AG20443 (cell line): ENCODE results near the gene RABGAP1.
"Not testable (repeated sequence)": the region's sequence is repeated elsewhere in the genome, so short reads cannot be mapped to it uniquely, and the experiment has no call there.

Experiments
- DNase-seq: peaks from one replicate; pipeline ENCODE4 v3.0.0; 2012; ENCODE audit warnings: low spot score, mixed read lengths

Gene RABGAP1

DNA sequence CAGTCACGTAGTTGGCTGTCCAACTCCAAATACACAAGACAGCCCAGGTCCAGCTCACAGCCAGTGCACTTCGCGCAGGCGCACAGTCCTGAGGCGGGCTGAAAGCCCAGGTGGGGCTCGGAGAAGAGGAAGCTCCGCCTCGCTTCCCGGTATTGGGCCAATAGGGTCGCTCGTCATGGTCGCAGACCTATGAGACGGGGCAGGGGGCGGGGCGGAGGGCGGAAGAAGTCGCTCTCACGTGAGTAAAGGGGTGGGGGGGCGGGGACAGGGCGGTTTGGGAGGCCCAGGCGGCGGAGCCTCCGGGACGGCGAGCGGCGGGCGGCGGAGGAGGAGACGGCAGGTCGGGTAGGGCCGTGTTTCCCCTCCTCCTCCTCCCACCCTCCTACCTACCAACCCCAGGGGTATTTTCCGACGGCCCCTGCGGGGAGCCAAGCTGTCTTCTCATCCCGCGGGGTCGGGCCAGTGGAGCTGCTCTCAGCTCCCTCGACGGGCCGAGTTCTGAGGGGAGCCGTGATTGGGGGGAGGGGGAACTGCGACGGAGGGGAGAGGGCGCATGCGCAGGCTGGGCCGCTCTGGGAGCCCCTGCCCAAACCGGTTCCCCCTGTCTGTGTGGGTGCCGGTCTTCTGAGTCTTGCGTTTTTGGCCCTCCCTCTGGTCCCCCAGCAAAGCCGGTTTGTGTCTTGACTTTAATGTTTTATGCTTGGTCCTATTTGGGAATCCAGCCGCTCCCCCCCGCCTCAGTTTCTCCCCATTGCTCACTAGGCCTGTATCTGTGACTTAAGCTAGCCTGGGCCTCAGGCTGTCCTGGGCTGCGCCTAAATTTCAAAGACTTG, at the start of gene RABGAP1:
TSS of gene RABGAP1 (plus strand) at position 272 of the 833 bp plus-strand sequence. CDS start 16,040 bp downstream, outside the sequence.
- DNase-seq = peak; percentile 99

DNA sequence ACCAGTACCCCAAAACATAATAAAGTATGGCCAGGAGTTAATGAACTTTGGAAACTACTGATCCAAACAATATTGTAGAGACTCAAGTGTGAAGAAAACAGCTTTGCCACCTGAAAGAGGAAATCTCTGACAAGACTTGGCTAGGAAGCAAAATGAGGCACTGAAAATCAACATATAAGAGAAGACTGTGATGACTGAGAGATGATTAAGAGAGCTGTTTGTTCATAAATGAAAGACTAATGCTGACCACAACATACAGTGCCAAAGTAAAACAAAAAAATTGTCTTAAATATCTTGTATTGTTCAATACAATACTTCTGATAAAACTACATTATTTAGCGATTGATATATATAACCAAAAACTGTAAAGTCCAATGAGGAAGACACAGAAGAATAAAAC, 42.9 kb upstream of the RABGAP1 start:
- DNase-seq = peak; percentile 9

DNA sequence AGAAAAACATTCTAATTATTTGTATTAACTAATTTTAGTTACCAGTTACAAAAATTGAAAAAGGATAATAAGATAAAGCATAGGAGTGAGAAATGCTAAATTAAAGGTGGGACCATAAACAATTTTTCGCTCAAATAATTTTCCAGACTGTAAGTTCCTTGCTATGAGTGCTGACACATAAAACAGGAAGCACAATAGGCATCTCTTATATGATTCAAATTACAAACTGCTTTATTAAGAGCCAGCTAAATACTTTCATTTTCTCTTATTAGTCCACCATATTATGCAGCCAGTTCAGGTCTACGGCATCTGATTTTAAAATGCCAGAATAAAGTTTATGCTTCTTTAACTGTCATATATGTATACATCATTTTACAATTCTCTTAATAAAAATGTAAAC, 40.0 kb upstream of the RABGAP1 start:
- no peak for DNase-seq

DNA sequence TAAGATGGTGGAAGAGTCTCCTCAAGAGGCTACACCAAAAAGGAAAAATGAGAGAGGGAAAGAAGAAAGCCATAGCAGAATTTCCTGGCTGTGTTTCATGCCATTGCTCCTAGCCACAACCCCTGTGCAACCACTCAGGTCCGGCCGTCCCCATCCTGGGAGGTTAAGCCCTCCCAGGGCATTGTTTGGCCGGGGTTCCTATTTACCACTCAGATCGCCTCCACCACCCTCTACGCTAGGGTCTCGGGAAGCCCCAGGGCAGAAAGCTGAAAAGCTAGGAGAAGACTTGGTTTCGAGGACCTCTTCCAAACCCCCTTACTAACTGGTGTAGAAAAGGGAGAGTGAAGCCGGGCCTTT, 36.4 kb upstream of the RABGAP1 start:
- DNase-seq = peak; percentile 42

DNA sequence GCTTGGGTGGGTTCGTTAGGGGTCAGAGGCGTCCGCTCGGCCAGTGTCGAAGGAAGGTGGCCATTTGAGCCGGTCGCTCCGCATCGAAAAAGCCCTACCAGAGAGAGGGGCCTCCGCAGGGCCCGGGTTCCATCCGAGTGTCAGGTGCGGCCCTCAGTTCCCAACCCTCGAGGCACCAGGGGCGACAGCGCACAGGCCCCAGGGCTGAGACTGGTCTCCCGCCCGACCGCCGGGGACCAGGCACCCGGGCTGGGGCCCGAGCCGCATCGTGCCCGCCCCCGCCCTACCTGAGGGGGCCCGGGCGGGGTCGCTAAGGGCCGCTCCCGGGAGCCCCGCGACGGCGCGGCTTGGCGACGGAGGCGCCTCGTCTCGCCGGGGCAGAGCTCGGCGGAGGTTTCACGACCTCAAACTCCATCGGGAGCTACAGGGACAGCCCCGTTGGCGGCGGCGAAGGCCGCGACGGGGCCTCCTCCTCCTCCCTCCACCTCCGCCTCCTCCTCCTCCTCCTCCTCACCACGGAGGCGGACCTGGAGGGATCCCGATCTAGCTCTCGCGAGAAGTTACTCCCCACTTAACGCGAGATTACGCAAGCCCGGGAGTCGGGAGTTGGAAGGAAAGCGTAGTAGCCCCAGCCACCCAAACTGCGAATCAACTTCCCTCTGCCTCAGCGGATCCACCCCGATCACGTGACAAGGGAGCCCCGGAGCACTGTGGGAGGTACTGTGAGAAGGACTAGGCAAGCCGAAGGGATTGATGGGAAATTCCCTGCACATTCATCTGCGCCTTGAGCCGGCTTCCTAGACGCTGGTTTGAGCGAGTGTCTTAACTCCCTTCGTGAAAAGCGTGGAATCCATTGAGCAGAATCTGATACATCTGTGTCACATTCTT, 35.8 kb upstream of the RABGAP1 start, which contains the start of gene RC3H2:
TSS of gene RC3H2 (minus strand) at position 537 of the 888 bp plus-strand sequence. CDS start 7,850 bp downstream, outside the sequence.
- peak; percentile 97 for DNase-seq

DNA sequence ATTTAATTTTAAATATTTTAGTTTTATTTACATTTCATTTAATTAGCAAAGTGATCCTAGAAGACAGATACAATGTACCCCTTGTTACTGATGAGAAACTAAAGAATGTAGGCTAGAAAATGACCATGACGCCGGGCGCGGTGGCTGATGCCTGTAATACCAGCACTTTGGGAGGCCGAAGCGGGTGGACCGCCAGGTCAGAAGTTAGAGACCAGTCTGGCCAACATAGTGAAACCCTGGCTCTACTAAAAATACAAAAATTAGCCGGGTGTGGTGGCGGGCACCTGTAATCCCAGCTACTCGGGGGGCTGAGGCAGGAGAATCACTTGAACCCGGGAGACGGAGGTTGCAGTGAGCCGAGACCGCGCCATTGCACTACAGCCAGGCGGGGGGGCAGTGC, 34.7 kb upstream of the RABGAP1 start:
- not testable (repeated sequence) for DNase-seq

DNA sequence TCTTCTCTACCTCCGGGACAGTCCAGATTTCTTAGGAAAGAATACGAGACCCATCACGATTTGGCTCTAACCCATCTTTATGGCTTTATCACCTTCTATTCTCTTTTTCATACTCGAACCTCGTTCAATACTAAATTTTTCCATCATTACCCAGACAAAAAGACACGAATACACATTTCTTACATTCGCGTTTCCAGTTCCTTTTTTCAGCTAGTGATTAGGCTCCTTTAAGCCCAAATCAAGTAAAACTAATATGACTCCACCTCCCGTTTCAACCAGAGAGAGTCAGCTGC, 28.2 kb upstream of the RABGAP1 start:
- DNase-seq = no peak

DNA sequence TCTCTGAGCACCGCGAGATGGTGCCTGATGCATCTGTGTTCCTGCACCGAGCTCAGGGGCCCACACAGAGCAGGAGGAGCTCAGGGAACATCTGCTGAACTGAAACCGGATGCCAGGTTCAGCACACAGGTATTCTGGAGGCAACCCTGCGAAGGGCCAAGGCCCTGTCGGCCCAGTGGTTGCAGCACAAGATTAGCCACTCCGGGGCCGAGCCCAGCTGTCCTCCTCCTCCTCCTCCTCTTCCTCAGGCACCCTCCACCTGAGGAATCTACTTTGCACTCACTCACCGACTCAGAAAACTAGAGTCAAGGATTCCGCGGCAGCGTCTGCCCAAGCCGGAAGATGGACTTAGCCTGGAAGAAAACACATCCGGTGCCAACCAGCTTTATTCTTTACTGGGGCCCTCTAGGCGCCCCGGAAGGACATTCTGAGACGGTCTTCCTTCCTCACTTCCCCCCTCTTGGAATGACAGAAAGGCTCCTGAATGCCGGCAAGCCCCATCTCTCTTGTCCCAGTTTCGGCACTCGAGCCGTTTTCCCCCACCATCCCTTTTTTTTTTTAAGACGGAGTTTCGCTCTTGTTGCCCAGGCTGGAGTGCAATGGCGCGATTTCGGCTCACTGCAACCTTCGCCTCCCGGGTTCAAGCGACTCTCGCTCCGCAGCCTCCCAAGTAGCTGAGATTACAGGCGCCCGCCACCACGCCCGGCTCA, 27.7 kb upstream of the RABGAP1 start, which contains the start of gene ZBTB6:
TSS of gene ZBTB6 (minus strand) at position 360 of the 710 bp plus-strand sequence. CDS start 1,251 bp downstream, outside the sequence.
- DNase-seq = peak; percentile 87

DNA sequence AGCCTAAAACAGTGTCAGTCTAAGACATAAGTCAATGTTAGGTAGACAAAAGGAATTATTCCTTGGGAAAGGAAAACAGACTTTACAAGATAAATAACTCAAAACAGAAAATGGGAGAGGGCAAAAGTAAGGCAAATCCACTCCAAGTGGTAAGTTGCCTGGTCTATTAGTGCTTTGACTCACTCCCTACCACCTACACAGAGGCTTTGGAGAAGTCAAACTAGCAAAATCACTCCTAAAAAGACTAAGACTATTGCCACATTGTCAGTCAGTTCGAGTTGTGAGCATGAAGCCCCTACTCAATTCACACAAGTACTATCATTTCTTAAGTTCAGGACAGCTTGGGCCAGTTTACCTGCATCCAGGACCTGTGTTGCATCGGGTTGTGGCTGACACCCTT, 22.5 kb upstream of the RABGAP1 start:
- no peak for DNase-seq

DNA sequence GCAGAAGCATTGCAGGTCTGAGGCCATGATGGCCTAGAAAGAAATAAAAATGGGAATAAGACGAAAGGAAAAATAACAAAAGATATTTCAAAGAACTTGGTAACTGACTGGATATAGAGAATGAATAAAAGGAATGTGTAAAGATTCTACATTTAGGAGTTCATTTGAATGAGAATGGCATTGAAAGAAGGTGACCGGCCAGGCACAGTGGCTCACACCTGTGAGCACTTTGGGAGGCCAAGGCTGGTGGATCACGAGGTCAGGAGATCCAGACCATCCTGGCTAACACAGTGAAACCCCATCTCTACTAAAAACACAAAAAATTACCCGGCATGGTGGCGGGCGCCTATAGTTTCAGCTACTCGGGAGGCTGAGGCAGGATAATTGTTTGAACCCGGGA, 18.1 kb upstream of the RABGAP1 start:
- no peak for DNase-seq

DNA sequence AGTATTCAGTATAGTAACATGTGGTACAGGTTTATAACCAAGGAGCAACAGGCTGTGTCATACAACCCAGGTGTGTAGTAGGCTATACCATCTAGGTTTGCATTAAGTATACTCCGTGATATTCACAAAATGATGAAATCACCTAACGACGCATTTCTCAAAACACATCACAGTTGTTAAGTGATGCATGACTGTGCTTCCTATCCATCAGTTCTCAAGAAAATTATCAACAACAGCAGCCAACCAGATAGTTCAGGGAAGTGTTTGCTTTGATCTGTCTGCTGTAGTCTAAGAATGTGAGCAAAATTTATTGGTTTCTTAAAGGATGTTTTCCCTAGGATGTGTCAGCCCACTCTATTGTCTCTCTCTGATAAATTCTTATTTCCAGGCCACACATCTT, 16.9 kb upstream of the RABGAP1 start:
- no peak for DNase-seq

DNA sequence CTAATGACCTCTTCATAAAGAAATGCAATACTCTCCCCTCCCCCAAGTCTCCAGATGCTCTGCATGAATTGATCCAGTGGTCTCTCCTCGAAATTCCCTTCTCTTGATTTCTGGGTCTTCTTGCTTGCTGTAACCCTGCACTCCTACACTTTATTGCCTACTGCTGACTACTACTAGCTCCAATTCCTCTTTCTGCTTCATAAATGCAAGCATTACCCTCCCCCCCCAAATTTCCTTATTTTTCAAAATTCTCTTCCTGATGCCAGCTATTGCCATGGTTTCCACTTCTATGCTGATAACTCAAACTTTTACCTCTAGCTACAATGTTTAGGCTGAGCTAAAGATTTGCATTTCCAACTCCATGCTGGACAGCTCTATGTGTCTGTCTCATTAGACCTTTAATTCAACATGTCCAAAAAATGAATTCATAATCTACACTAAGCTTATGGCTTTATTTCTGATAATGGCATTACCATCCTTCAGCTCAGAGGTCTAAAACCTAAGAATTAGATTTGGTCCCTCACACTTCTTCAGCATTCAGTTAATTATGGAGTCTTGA, 10.9 kb upstream of the RABGAP1 start:
- no peak for DNase-seq

DNA sequence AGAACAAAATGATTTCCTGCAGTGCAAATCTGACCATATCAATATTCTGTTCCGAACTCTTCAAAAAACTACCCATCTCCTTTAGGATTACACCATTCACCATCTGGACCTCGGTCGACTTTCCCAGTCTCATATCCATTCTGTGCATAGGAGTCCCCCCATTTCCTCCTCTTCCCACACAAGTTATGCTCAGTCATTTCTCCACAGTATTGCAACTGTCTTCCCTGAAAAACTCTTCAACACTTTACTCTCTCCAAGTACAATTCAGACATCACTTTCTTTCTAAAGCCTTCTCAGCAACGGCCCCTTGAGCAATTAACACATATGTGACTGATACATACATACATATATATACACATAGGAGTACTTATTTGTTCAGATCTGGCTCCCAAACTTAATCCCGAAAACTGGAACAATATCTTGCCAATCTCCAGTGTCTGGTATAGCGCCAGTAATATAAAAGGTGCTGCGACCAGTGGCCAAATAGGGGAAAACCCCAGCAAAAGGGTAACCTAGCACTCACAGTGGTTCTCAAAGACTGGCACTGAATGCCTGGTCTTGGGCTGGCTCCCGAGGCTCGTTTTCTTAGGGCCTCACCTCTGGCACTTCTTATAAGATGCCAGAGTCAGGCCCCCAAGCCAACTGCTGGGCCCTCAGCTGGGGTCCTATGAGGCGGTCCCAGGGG, 10.1 kb upstream of the RABGAP1 start:
- no peak for DNase-seq

DNA sequence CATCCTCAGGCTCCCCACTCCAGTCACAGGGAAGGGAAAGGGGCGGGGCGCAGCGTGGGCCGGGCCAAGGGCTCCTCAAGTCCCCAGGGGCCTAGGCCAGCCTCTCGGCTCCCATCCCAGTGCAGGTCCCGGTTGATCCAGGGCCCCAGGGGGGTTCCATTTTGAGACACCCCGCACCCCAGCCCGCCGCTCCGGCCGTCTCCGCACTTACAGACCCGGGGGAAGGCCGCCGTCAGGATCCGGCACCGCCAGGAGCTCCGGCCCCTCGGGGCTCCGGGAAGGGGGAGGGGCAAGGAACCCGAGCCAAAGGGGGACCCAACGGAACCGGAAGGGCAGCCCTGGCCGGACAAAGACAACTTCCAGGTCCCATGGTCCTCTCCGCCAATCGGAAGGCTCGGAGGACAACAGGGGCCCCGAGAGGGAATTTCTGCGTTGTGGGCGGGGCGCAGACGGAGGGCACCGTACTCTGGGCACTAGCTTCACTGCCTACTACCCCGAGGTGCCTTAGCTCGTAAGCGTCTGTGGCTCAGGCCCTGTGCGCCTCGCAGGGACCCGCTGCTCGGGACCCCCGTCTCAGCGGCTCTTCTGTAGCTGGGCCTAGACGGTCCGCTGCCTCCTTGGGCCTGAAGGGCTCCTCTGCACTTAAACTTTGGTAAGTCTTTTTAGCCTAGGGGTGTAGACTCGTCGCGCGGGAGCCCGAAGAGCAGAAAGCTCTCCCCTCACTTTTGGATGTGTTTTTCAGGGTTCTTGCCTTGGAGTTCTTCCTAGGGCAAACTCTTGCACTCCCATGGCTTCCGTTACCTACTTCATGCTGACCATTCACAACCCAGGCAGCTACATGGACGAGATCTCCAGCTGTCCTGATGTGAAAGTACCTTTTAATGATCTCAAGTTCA, 9.3 kb upstream of the RABGAP1 start, which contains the start of gene ZBTB26:
TSS of gene ZBTB26 (minus strand) at position 287 of the 896 bp plus-strand sequence. CDS start 11,578 bp downstream, outside the sequence.
- DNase-seq = peak; percentile 98

DNA sequence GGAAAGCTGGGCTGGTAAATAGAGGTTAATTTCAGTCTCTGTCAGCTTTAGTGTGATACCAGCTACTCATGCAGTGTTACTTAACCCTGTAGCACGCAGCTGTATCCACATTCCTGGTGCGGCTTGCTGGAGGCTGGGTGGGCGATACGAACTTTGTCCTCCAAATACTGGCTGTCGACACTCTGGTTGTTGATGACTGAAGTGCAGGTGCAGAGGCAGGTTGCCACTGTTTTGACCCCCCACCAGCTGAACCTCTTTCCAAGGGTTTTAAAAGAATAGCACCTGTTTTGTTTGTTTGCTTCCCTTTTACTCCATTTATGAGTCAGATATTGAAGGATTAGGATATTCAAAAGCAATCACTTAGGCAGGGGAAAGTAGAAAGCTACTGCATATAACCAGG, 4.4 kb upstream of the RABGAP1 start:
- DNase-seq = no peak

DNA sequence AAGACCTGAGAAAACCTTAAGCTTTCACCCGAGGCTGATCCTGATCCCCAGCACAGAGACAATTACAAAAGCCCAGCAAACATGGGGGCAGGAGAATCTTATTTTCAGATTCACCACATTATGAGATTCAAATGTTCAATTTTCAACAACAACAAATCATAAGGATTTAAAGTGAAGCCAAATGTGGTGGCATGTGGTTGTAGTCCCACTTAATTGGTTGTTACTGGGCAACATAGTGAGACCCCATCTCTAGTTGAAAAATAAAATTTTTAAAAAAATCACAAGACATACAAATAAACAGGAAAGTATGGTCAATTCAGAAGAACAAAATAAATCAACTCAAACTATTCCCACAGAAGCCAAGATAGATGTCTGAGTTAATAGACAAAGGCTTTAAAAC, 3.9 kb upstream of the RABGAP1 start:
- no peak for DNase-seq

DNA sequence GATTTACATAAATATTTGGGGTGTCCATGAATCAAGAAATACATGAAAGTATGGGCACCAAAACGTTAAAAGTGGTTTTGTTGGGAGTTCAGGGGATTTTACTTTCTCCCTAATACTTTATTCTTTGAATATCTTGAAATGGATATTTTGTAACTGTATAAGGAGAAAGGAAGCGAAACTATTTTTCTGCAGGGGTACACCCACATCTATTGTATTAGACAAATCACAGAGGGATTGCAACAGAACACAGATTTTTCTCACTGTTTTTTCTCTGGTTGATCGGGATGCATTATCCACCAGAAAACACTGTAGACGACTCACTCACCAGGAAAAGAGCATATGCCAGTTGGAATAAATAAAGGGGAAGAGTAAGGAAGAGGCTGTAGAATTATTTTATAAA, 1.2 kb upstream of the RABGAP1 start:
- DNase-seq = no peak

DNA sequence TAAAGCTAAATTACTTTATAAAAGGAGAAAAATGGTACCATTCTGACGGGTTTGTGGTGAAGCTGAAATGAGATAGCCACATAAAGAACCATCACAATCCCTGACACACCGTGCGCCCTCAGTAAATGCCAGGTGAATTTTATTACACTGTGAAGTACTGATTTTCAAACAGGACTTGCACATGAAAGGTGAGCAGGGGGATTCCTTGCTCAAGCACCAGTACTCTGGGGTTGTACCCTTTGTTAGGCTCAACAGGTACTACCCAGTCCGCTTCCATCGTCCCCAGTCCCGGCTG, 419 bp upstream of the RABGAP1 start:
- no peak for DNase-seq

DNA sequence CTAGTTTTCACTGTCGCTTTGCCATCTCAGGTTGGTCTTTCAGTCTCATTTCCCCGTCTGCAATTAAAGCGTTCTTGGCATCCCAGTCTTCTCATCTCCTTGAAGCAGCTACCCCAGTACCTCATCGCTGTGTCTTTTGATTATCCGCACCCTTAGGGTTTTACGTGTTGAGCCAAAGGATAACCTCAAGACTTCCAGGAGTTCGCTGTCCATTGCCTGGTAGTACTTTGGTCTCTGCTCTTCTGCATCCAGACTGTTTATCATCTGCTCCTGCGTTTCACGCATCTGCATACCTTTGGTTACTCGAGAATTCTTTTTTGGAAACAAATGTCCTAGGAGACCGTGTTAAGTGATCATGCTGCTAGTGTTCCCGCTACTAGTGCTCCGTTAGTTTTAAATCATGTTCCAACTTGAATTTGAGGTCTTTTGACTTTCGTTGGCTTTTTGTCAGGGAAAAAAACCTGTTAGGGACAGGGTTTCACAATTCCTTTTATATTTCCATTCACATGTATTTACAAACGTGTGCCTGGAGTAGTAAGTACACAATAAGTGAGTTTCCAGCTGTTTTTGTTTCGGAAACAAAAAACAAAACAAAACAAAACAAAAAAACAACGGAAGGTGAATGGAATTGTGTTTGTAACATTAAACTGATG, 888 bp downstream of the RABGAP1 start:
- DNase-seq = peak; percentile 56
